Uterus (tissue), 2 donors: ENCODE measurements around the gene TP53I13.

Source experiments
- CTCF ChIP-seq, 4 experiments: fragments of 200-600 bp in 2 of 4; fragments of 450-650 bp in 2 of 4; sonication (generic) in 2 of 4; IDR thresholded peaks; one replicate each; pipeline ENCODE4 v1.5.1; 2016 to 2019; ENCODE audit warnings: antibody characterized with exemption in 4 of 4, mild to moderate bottlenecking in 2 of 4, moderate library complexity in 1 of 4
- POLR2A ChIP-seq, 2 donors: fragments of 450-650 bp; IDR thresholded peaks; one replicate each; pipeline ENCODE4 v1.6.1; 2016; ENCODE audit warnings: antibody characterized with exemption in 2 of 2, mild to moderate bottlenecking in 1 of 2, moderate library complexity in 1 of 2

GRCh38 chr17:29612404-29613280 lies 44.1 kb downstream of the TP53I13 start:
- no peak for TF ChIP-seq CTCF (IDR thresholded peaks at IDR 0.05)
- no peak for TF ChIP-seq POLR2A (IDR thresholded peaks at IDR 0.05)
